Measurements from ENCODE around the gene SCAMP5.
A peak's percentile ranks its signal among the peaks of the same experiment; 100 is the strongest.

The SCAMP5 gene

DNA sequence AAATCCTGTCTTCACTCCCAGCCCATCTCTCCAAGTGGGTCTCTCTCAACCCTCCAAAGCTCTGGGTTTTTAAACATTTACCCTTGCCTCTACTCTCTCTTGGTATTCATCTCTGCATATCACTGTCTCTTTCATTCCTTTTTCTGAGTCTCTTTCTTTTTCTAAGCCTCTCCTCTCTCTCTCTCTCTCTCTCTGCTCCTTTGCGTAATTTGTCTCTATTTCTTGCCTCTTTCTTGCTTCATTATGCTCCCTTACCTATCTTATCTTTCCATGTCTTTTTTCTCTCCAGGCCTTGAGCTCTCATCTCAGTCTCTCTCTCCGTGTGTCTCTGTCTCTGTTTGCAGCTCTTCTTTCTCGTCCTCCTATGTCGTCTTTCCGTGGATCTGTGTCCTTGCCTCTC, 678 bp upstream of the SCAMP5 start:
- Histone ChIP-seq H3K27me3 (ENCODE audit: control insufficient read depth, insufficient read depth, low read length) (no peaks in the 10 kb centered on the region), H3K27ac (ENCODE audit: low read length) (no peak overlapping the region), H3K9me3 (ENCODE audit: control insufficient read depth, insufficient read depth, low read length) (no peaks in the 10 kb centered on the region), H3K36me3 (ENCODE audit: control insufficient read depth, insufficient read depth, low read length) (no peaks in the 10 kb centered on the region), H3K4me3 (ENCODE audit: low read length) (no peak overlapping the region), H3K4me1 (ENCODE audit: control insufficient read depth, insufficient read depth, low read length) (peaks cover 2% of the 10 kb centered on the region; the same call in 1 of the 2 replicates)
- no peak for DNase-seq (ENCODE audit: low read depth, low spot score)
- no CpG with 5 or more reads among the region's 5 CpGs for WGBS (ENCODE audit: insufficient coverage, insufficient read length)

DNA sequence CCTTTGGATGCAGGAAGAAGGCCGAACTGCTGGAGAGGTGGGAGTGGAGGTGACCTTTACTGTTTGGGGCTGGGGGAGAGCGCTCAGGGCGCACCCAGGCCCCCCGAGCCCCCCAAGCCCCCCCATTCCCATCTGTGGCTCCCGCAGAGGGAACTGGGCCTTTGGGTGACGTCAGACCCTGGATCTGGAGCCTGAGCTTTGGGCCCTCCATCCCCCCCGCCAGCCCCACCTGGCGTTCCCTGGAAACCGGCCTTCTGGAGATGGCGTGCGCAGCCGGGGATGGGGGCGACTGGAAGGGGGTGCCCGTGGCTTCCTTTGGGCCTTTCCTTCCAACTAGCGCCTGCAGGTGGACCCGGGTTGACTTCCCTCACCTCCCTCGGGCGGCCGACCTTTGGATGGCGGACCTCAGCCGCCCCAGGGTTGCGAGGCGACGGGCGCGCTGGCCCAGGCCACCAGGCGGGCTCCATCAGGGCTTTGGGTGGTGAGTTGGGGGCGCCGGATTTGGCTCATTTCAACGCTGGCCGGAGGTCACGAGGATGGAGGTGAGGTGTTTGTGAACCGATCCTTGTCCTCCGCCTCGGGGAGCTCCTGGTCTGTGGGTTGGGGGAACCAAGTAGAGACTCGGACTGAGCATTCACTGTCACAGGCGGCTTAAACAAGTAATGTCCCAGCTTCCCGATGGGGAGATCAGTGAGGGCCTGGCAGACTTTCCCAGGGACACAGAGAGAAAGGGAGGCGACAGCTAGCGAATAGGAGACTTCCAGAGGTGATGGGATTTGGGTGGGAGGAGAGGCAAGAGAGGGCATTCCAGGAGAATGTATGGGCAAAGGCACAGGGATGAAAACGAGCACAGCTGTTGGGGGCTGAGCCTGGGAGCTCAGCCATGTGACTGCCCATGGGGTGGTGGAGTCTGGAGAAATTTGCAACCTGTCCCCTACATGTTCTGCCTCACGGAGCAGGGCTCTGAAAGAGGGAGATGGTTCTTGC, 709 bp downstream of the SCAMP5 start:
- Histone ChIP-seq H3K4me1 (ENCODE audit: control insufficient read depth, insufficient read depth, low read length) (peaks cover 2% of the 10 kb centered on the region; the same call in 1 of the 2 replicates), H3K4me3 (ENCODE audit: low read length) (peak overlapping the region; percentile 81; the same call in 1 of the 2 replicates), H3K9me3 (ENCODE audit: control insufficient read depth, insufficient read depth, low read length) (no peaks in the 10 kb centered on the region), H3K27me3 (ENCODE audit: control insufficient read depth, insufficient read depth, low read length) (no peaks in the 10 kb centered on the region), H3K27ac (ENCODE audit: low read length) (no peak overlapping the region), H3K36me3 (ENCODE audit: control insufficient read depth, insufficient read depth, low read length) (no peaks in the 10 kb centered on the region)
- WGBS (ENCODE audit: insufficient coverage, insufficient read length), result no CpG with 5 or more reads among the region's 42 CpGs
- peak; percentile 22 for DNase-seq (ENCODE audit: low read depth, low spot score)

DNA sequence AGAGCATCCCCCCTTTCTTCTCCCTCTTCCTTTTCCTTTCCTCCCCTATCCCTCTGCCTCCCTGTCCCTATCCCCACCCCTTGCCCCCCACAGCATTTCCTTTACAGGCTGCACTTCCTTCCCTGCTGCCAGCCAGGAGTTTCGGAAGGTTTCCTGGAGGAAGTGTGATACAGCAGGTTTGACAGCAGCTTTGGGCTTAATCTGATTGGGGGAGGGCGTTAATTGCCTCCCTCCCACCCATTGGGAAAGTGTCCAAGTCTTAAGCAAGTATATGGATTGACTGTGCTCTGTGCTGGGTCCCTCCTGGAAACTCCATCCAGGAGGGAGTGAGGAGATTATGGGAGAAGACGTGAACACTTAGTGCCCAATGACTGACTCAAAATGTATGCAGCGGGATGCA, 1.8 kb downstream of the SCAMP5 start:
- no peak for DNase-seq (ENCODE audit: low read depth, low spot score)
- Histone ChIP-seq H3K9me3 (ENCODE audit: control insufficient read depth, insufficient read depth, low read length) (no peaks in the 10 kb centered on the region), H3K4me1 (ENCODE audit: control insufficient read depth, insufficient read depth, low read length) (peaks cover 2% of the 10 kb centered on the region; the same call in 1 of the 2 replicates), H3K36me3 (ENCODE audit: control insufficient read depth, insufficient read depth, low read length) (no peaks in the 10 kb centered on the region), H3K27ac (ENCODE audit: low read length) (no peak overlapping the region), H3K4me3 (ENCODE audit: low read length) (no peak overlapping the region), H3K27me3 (ENCODE audit: control insufficient read depth, insufficient read depth, low read length) (no peaks in the 10 kb centered on the region)
- no CpG with 5 or more reads among the region's 4 CpGs for WGBS (ENCODE audit: insufficient coverage, insufficient read length)

- Histone ChIP-seq H3K4me1 (ENCODE audit: control insufficient read depth, insufficient read depth, low read length) (peaks cover 2% of the 10 kb centered on the region; the same call in 1 of the 2 replicates), H3K27ac (ENCODE audit: low read length) (no peak overlapping the region), H3K4me3 (ENCODE audit: low read length) (no peak overlapping the region), H3K9me3 (ENCODE audit: control insufficient read depth, insufficient read depth, low read length) (no peaks in the 10 kb centered on the region), H3K27me3 (ENCODE audit: control insufficient read depth, insufficient read depth, low read length) (no peaks in the 10 kb centered on the region), H3K36me3 (ENCODE audit: control insufficient read depth, insufficient read depth, low read length) (no peaks in the 10 kb centered on the region)
- no peak for DNase-seq (ENCODE audit: low read depth, low spot score)
- WGBS (ENCODE audit: insufficient coverage, insufficient read length), result no CpG with 5 or more reads among the region's 2 CpGs
Observed at GRCh38 chr15:74997543-74997942, 2.2 kb downstream of the SCAMP5 start.

GRCh38 chr15:75001310-75001709, 5.9 kb downstream of the SCAMP5 start:
- Histone ChIP-seq H3K36me3 (ENCODE audit: control insufficient read depth, insufficient read depth, low read length) (no peaks in the 10 kb centered on the region), H3K27me3 (ENCODE audit: control insufficient read depth, insufficient read depth, low read length) (no peaks in the 10 kb centered on the region), H3K4me3 (ENCODE audit: low read length) (no peak overlapping the region), H3K4me1 (ENCODE audit: control insufficient read depth, insufficient read depth, low read length) (peaks cover 2% of the 10 kb centered on the region; the same call in 1 of the 2 replicates), H3K27ac (ENCODE audit: low read length) (no peak overlapping the region), H3K9me3 (ENCODE audit: control insufficient read depth, insufficient read depth, low read length) (no peaks in the 10 kb centered on the region)
- no peak for DNase-seq (ENCODE audit: low read depth, low spot score)
- no CpG with 5 or more reads among the region's 6 CpGs for WGBS (ENCODE audit: insufficient coverage, insufficient read length)

DNA sequence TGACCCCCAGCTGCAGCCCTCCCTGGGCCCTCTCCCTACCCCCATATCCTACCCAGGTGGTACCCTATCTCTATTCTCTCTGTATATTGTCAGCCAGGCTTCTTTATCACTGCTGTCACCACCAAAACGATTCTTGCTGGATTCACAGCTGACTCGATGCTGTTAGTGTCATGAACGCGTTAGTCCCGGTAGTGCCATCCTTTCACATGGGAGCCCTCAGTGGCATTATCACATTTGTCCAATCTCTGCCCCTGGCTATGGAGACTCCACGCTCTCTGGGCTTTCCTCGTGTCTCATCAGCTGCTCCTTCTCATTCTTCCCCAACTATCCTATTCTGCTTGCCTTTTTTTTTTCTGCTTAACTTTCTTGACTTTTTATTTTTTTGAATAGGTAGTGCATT, 7.0 kb downstream of the SCAMP5 start:
- DNase-seq (ENCODE audit: low read depth, low spot score), result no peak
- Histone ChIP-seq H3K27ac (ENCODE audit: low read length) (no peak overlapping the region), H3K27me3 (ENCODE audit: control insufficient read depth, insufficient read depth, low read length) (no peaks in the 10 kb centered on the region), H3K4me3 (ENCODE audit: low read length) (no peak overlapping the region), H3K36me3 (ENCODE audit: control insufficient read depth, insufficient read depth, low read length) (no peaks in the 10 kb centered on the region), H3K9me3 (ENCODE audit: control insufficient read depth, insufficient read depth, low read length) (no peaks in the 10 kb centered on the region), H3K4me1 (ENCODE audit: control insufficient read depth, insufficient read depth, low read length) (no peaks in the 10 kb centered on the region)
- no CpG with 5 or more reads among the region's 7 CpGs for WGBS (ENCODE audit: insufficient coverage, insufficient read length)

- Histone ChIP-seq H3K4me3 (ENCODE audit: low read length) (no peak overlapping the region), H3K36me3 (ENCODE audit: control insufficient read depth, insufficient read depth, low read length) (no peaks in the 10 kb centered on the region), H3K27ac (ENCODE audit: low read length) (no peak overlapping the region), H3K27me3 (ENCODE audit: control insufficient read depth, insufficient read depth, low read length) (no peaks in the 10 kb centered on the region), H3K9me3 (ENCODE audit: control insufficient read depth, insufficient read depth, low read length) (no peaks in the 10 kb centered on the region), H3K4me1 (ENCODE audit: control insufficient read depth, insufficient read depth, low read length) (no peaks in the 10 kb centered on the region)
- DNase-seq (ENCODE audit: low read depth, low spot score), result no peak
- no CpG with 5 or more reads among the region's 13 CpGs for WGBS (ENCODE audit: insufficient coverage, insufficient read length)
Observed at GRCh38 chr15:75007216-75007615, 11.9 kb downstream of the SCAMP5 start.

DNA sequence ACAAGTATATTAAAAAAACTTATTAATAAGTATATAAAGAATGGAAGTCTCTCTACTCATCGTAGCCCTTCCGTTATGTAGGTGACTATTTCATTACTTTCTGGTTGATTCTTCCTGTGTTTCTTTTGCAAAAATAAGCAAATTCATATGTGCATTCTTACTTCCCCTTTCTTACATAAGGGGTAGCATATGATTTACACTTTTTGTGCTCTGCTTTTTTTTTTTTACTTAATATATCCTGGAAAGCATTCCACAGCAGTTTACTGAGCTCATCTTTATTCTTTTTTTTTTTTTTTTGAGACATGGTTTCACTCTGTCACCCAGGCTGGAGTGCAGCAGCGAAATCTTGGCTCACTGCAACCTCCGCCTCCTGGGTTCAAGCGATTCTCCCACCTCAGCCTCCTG, 12.9 kb downstream of the SCAMP5 start:
- WGBS (ENCODE audit: insufficient coverage, insufficient read length), result no CpG with 5 or more reads among the region's 5 CpGs
- no peak overlapping the region for H3K4me3 ChIP-seq (ENCODE audit: low read length)
- no peaks in the 10 kb centered on the region for H3K27me3 ChIP-seq (ENCODE audit: control insufficient read depth, insufficient read depth, low read length)
- H3K4me1 ChIP-seq (ENCODE audit: control insufficient read depth, insufficient read depth, low read length), result no peaks in the 10 kb centered on the region
- DNase-seq (ENCODE audit: low read depth, low spot score), result no peak
- H3K36me3 ChIP-seq (ENCODE audit: control insufficient read depth, insufficient read depth, low read length), result no peaks in the 10 kb centered on the region
- no peaks in the 10 kb centered on the region for H3K9me3 ChIP-seq (ENCODE audit: control insufficient read depth, insufficient read depth, low read length)
- no peak overlapping the region for H3K27ac ChIP-seq (ENCODE audit: low read length)

GRCh38 chr15:75008629-75009326, 13.4 kb downstream of the SCAMP5 start:
- no peaks in the 10 kb centered on the region for H3K9me3 ChIP-seq (ENCODE audit: control insufficient read depth, insufficient read depth, low read length)
- no peak overlapping the region for H3K4me3 ChIP-seq (ENCODE audit: low read length)
- DNase-seq (ENCODE audit: low read depth, low spot score), result no peak
- H3K27me3 ChIP-seq (ENCODE audit: control insufficient read depth, insufficient read depth, low read length), result no peaks in the 10 kb centered on the region
- H3K4me1 ChIP-seq (ENCODE audit: control insufficient read depth, insufficient read depth, low read length), result no peaks in the 10 kb centered on the region
- no CpG with 5 or more reads among the region's 6 CpGs for WGBS (ENCODE audit: insufficient coverage, insufficient read length)
- no peaks in the 10 kb centered on the region for H3K36me3 ChIP-seq (ENCODE audit: control insufficient read depth, insufficient read depth, low read length)
- H3K27ac ChIP-seq (ENCODE audit: low read length), result no peak overlapping the region

- no peak for DNase-seq (ENCODE audit: low read depth, low spot score)
- Histone ChIP-seq H3K9me3 (ENCODE audit: control insufficient read depth, insufficient read depth, low read length) (no peaks in the 10 kb centered on the region), H3K36me3 (ENCODE audit: control insufficient read depth, insufficient read depth, low read length) (peaks cover 5% of the 10 kb centered on the region; the same call in 1 of the 2 replicates), H3K4me3 (ENCODE audit: low read length) (no peak overlapping the region), H3K27ac (ENCODE audit: low read length) (no peak overlapping the region), H3K4me1 (ENCODE audit: control insufficient read depth, insufficient read depth, low read length) (no peaks in the 10 kb centered on the region), H3K27me3 (ENCODE audit: control insufficient read depth, insufficient read depth, low read length) (no peaks in the 10 kb centered on the region)
- WGBS (ENCODE audit: insufficient coverage, insufficient read length), result no CpG with 5 or more reads among the region's 15 CpGs
Observed at GRCh38 chr15:75016431-75016830, 21.1 kb downstream of the SCAMP5 start.
